LHCN-M2 (cell line): ENCODE measurements around the gene PRND. TPM values are rescaled to one million over a fixed set of nuclear protein-coding genes. Genes with fewer than 3 reads are reported as not detected.

Source experiments
- total RNA-seq: library from RNA; depleted of rRNA; stranded (reverse); fragments of >200 nt; gene quantifications from 2 replicates; pipeline ENCODE4 v1.2.3, GENCODE V29; 2014; rRNA removed

The PRND gene
- total RNA-seq, 1 experiment from 2014 or later: not detected

Other genes starting within 250 kb of the PRND start
- 101 and 113 TPM in 2 replicates for gene PRNP, start 35.5 kb upstream of the PRND start, total RNA-seq
- gene RASSF2, start 101.7 kb downstream of the PRND start, total RNA-seq: 0.06 TPM in 2 replicates